ENCODE measurements around the gene TLE5. TPM values are rescaled to one million over a fixed set of nuclear protein-coding genes. Genes with fewer than 3 reads are reported as not detected.

Gene TLE5
- total RNA-seq, 1 experiment from 2014 or later = 360 TPM

DNA sequence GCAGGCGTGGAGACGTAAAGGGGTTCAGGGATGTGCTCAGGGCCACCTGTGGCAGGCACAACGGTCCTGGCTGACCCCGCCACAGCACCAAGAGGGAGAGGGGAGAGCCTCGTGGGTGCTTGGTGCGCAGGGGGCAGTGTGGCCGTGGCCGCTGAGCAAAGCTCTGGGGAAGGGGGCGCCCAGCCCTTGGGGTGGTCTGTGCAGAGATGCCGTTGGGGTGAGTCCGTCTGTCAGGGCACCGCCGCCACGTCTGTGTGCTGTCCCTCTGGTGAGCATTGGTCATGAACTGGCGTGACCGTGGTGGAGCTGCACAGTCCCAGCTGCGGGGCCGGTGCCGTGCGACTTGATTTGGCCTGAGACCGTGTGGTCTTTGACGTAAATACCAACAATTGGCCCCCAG is 47.2 kb upstream of the TLE5 start:
- Histone ChIP-seq H3K9me3 (ENCODE audit: low read depth, low read length, poor library complexity, severe bottlenecking) (no peaks in the 10 kb centered on the region), H3K27me3 (replicated peaks; ENCODE audit: insufficient read depth, low read depth, low read length, poor library complexity) (no peaks in the 10 kb centered on the region), H3K27ac (ENCODE audit: low read depth, low read length, poor library complexity, severe bottlenecking) (no peak overlapping the region), H3K4me3 (ENCODE audit: low read depth, low read length, poor library complexity, severe bottlenecking) (no peak overlapping the region), H3K36me3 (ENCODE audit: insufficient read depth, low read length, poor library complexity, severe bottlenecking) (no peaks in the 10 kb centered on the region), H3K4me1 (ENCODE audit: insufficient read depth, low read length, poor library complexity, severe bottlenecking) (no peaks in the 10 kb centered on the region)
- TF ChIP-seq, protein P1, sequence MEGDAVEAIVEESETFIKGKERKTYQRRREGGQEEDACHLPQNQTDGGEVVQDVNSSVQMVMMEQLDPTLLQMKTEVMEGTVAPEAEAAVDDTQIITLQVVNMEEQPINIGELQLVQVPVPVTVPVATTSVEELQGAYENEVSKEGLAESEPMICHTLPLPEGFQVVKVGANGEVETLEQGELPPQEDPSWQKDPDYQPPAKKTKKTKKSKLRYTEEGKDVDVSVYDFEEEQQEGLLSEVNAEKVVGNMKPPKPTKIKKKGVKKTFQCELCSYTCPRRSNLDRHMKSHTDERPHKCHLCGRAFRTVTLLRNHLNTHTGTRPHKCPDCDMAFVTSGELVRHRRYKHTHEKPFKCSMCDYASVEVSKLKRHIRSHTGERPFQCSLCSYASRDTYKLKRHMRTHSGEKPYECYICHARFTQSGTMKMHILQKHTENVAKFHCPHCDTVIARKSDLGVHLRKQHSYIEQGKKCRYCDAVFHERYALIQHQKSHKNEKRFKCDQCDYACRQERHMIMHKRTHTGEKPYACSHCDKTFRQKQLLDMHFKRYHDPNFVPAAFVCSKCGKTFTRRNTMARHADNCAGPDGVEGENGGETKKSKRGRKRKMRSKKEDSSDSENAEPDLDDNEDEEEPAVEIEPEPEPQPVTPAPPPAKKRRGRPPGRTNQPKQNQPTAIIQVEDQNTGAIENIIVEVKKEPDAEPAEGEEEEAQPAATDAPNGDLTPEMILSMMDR (conservative IDR thresholded peaks at IDR 0.05; ENCODE audit: low read depth, low read length) = no peak
- TF ChIP-seq EZH2 (IDR thresholded peaks at IDR 0.05; ENCODE audit: borderline replicate concordance, low read depth, low read length, poor library complexity, severe bottlenecking) = no peak
- intact Hi-C loops (cut with micrococcal nuclease; ENCODE audit: unreplicated experiment) = no loop called here
- DNase-seq (ENCODE audit: low spot score) = no peak
- CTCF ChIA-PET = no interaction called here
- POLR2A ChIA-PET (ENCODE audit: low non-redundant PET) = no interaction called here
- no TSS peak for BruUV-seq (replicated peaks)

DNA sequence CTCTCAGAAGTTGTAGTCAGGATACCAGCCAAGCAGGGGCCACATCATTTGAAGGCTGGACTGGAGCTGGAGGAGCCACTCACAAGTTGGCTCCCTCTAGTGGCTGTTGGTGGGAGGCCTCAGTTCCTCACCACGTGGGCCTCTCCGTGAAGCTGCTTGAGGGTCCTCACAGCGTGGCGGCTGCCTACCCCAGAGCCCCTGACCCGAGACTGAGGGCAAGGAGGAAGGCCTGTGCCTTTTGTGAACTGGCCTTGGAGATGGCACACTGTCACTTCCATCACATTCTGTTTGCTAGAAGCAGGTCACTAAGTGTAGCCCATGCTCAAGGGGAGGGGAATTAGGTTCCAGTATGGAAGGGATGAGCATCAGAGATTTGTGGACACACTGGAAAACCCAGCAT is 46.5 kb upstream of the TLE5 start:
- ChIA-PET POLR2A (ENCODE audit: low non-redundant PET) (no interaction called here), CTCF (interaction anchor here (0.6 to 1.1 kb wide), 7 partner anchors 20 to 158 kb away, joined by 3 to 9 read pairs (median 4); no protein-coding TSS in a partner anchor)
- Histone ChIP-seq H3K4me3 (ENCODE audit: low read depth, low read length, poor library complexity, severe bottlenecking) (no peak overlapping the region), H3K36me3 (ENCODE audit: insufficient read depth, low read length, poor library complexity, severe bottlenecking) (no peaks in the 10 kb centered on the region), H3K27me3 (replicated peaks; ENCODE audit: insufficient read depth, low read depth, low read length, poor library complexity) (no peaks in the 10 kb centered on the region), H3K4me1 (ENCODE audit: insufficient read depth, low read length, poor library complexity, severe bottlenecking) (no peaks in the 10 kb centered on the region), H3K9me3 (ENCODE audit: low read depth, low read length, poor library complexity, severe bottlenecking) (no peaks in the 10 kb centered on the region), H3K27ac (ENCODE audit: low read depth, low read length, poor library complexity, severe bottlenecking) (no peak overlapping the region)
- intact Hi-C loops (cut with micrococcal nuclease; ENCODE audit: unreplicated experiment) = loop anchor here (1.0 kb wide), 1 partner anchor 146 kb away; no protein-coding TSS in a partner anchor
- BruUV-seq (replicated peaks) = no TSS peak
- no peak for TF ChIP-seq EZH2 (IDR thresholded peaks at IDR 0.05; ENCODE audit: borderline replicate concordance, low read depth, low read length, poor library complexity, severe bottlenecking)
- TF ChIP-seq, protein P1 (conservative IDR thresholded peaks at IDR 0.05; ENCODE audit: low read depth, low read length) = peak; percentile 96
- peak; percentile 77 for DNase-seq (ENCODE audit: low spot score)

DNA sequence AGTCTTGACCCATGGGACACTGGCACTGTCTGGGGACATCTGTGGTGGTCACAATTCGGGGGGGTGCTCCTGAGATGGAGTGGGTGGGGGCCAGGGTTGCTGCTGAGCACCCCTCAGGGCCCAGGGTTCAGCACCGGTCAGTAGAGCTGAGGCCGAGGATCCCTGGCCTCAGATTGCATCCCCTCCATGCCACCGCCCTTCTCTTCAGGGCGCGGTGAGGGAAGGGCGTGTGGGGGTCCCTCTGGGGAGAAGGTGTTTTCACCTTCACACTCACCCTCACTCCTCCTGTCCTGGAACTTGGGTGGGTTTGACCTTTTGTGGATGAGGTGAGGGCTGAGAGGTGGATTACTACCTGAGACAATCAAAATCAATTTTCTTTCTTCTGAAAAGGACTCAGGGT is 45.4 kb upstream of the TLE5 start:
- no TSS peak for BruUV-seq (replicated peaks)
- CTCF ChIA-PET = no interaction called here
- no peaks in the 10 kb centered on the region for H3K9me3 ChIP-seq (ENCODE audit: low read depth, low read length, poor library complexity, severe bottlenecking)
- H3K27ac ChIP-seq (ENCODE audit: low read depth, low read length, poor library complexity, severe bottlenecking) = no peak overlapping the region
- POLR2A ChIA-PET (ENCODE audit: low non-redundant PET) = no interaction called here
- DNase-seq (ENCODE audit: low spot score) = no peak
- TF ChIP-seq EZH2 (IDR thresholded peaks at IDR 0.05; ENCODE audit: borderline replicate concordance, low read depth, low read length, poor library complexity, severe bottlenecking) = no peak
- TF ChIP-seq, protein P1 (conservative IDR thresholded peaks at IDR 0.05; ENCODE audit: low read depth, low read length) = no peak
- intact Hi-C loops (cut with micrococcal nuclease; ENCODE audit: unreplicated experiment) = loop anchor here (1.0 kb wide), 1 partner anchor 145 kb away; no protein-coding TSS in a partner anchor
- H3K4me1 ChIP-seq (ENCODE audit: insufficient read depth, low read length, poor library complexity, severe bottlenecking) = no peaks in the 10 kb centered on the region
- no peak overlapping the region for H3K4me3 ChIP-seq (ENCODE audit: low read depth, low read length, poor library complexity, severe bottlenecking)
- no peaks in the 10 kb centered on the region for H3K27me3 ChIP-seq (replicated peaks; ENCODE audit: insufficient read depth, low read depth, low read length, poor library complexity)
- H3K36me3 ChIP-seq (ENCODE audit: insufficient read depth, low read length, poor library complexity, severe bottlenecking) = no peaks in the 10 kb centered on the region

Data from A673 (cell line).